ENCODE data around the gene IL15RA. TPM values are rescaled to one million over a fixed set of nuclear protein-coding genes. Genes with fewer than 3 reads are reported as not detected.
"Not testable (repeated sequence)": the region's sequence is repeated elsewhere in the genome, so short reads cannot be mapped to it uniquely, and the experiment has no call there.

IL15RA gene
- total and polyA plus RNA-seq, 10 donors: 9.9 to 37.4 (median 21.0) TPM

DNA sequence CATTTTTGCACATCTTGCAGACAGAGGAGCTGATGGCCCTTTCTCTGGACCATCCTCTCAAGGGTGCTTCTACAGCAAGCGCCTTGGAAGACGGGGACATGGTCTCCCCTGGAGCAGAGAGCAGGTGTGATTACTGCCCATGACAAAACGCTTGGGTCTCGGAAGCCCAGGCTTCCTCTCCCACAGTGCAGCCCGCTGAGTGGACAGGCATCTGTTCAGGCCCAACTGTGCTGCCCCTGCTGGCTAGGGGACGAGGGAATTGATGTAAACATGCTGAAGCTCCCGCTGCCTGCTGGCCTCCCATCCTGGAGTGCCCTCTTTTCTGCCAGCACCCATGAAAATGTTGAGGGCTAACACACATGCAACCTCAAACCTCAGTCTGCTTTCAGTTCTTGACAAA is 14.3 kb downstream of the IL15RA start:
- no peak overlapping the region for H3K27ac ChIP-seq
- H3K4me1 ChIP-seq: no peaks in the 10 kb centered on the region
- no peak for TF ChIP-seq POLR2A (IDR thresholded peaks at IDR 0.05)
- TF ChIP-seq POLR2AphosphoS5 (IDR thresholded peaks at IDR 0.05): no peak
- TF ChIP-seq, protein P1, sequence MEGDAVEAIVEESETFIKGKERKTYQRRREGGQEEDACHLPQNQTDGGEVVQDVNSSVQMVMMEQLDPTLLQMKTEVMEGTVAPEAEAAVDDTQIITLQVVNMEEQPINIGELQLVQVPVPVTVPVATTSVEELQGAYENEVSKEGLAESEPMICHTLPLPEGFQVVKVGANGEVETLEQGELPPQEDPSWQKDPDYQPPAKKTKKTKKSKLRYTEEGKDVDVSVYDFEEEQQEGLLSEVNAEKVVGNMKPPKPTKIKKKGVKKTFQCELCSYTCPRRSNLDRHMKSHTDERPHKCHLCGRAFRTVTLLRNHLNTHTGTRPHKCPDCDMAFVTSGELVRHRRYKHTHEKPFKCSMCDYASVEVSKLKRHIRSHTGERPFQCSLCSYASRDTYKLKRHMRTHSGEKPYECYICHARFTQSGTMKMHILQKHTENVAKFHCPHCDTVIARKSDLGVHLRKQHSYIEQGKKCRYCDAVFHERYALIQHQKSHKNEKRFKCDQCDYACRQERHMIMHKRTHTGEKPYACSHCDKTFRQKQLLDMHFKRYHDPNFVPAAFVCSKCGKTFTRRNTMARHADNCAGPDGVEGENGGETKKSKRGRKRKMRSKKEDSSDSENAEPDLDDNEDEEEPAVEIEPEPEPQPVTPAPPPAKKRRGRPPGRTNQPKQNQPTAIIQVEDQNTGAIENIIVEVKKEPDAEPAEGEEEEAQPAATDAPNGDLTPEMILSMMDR (IDR thresholded peaks at IDR 0.05 in 8 of 11, conservative IDR thresholded peaks at IDR 0.05 in 3 of 11): no peak
- intact Hi-C loops (cut with DNase I; ENCODE audit: low total_unique reads): no loop called here
- H3K27me3 ChIP-seq (replicated peaks in 1 of 7): no peaks in the 10 kb centered on the region
- no peaks in the 10 kb centered on the region for H3K9me3 ChIP-seq
- H3K4me3 ChIP-seq: no peak overlapping the region
- 89 to 95% (median 93%) methylated on average over 7 of the region's 7 CpGs for WGBS, 5 donors
- H3K36me3 ChIP-seq: peaks cover 0 to 98% (median 41%) of the 10 kb centered on the region in 6 donors
- DNase-seq: no peak

GRCh38 chr10:5962358-5962940 is 14.9 kb downstream of the IL15RA start:
- 96 to 98% (median 96%) methylated on average over 10 of the region's 10 CpGs for WGBS, 5 donors
- H3K4me1 ChIP-seq; intact Hi-C loops (cut with DNase I; ENCODE audit: low total_unique reads); H3K4me3 ChIP-seq; DNase-seq; H3K27me3 ChIP-seq (replicated peaks in 1 of 7); H3K27ac ChIP-seq; H3K9me3 ChIP-seq: not testable (repeated sequence)
- H3K36me3 ChIP-seq: peaks cover 0 to 98% (median 41%) of the 10 kb centered on the region in 6 donors

DNA sequence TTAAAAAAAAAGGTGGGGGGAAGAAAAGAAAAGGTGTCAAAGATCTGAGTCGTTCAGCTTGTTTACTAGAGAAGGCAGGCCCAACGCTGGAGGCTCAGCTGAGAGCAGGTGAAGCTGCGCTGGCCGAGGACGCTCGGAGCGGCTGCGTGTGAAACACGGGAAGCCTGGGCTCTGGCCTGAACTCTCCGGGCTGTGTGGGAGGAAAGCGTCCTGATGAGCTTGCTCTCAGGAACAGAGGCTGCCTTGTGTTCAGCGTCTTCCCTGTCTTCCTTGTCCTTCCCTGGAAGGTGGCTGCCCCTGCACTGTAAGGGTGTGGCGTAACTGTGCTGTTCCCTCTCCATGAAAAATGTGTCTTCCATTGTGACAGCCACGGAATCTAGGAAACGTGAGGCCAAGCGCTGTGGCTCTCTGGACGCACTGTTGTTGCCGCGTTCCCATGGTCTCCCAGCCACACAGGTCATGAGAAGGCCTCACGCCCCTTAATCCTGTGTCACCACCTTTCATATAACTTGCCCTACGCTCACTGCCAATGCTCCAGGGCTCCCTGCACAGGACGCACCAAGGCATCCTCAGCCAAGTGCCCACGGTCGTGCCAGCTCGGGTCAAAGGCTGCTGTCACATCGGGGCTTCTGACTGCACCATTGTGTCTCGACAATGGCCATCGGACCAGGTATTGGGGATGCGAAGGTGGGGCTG is 15.8 kb downstream of the IL15RA start:
- no peak for DNase-seq

DNA sequence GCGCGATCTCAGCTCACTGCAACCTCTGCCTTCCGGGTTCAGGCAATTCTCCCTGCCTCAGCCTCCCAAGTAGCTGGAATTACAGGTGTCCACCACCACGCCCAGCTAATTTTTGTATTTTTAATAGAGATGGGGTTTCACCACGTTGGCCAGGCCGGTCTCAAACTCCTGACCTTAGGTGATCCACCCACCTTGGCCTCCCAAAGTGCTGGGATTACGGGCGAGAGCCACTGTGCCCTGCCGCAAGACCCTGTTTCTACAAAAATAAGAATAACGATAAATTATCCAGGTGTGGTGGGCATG is 16.4 kb downstream of the IL15RA start:
- H3K9me3 ChIP-seq; H3K27me3 ChIP-seq (replicated peaks in 1 of 7); H3K4me1 ChIP-seq; intact Hi-C loops (cut with DNase I; ENCODE audit: low total_unique reads); H3K4me3 ChIP-seq; H3K27ac ChIP-seq; DNase-seq: not testable (repeated sequence)
- WGBS, 5 donors: 90 to 97% (median 97%) methylated on average over 10 of the region's 10 CpGs
- peaks cover 0 to 100% (median 47%) of the 10 kb centered on the region in 6 donors for H3K36me3 ChIP-seq

More for the DNA sequence above, 15.8 kb downstream of the IL15RA start:
- Histone ChIP-seq H3K4me3 (no peak overlapping the region), H3K27me3 (replicated peaks in 1 of 7) (no peaks in the 10 kb centered on the region), H3K9me3 (no peaks in the 10 kb centered on the region), H3K36me3 (peaks cover 0 to 100% (median 43%) of the 10 kb centered on the region in 6 donors), H3K4me1 (no peaks in the 10 kb centered on the region), H3K27ac (no peak overlapping the region)
- WGBS, 5 donors: 93 to 96% (median 96%) methylated on average over 29 of the region's 29 CpGs
- intact Hi-C loops (cut with DNase I; ENCODE audit: low total_unique reads): no loop called here
- no peak for TF ChIP-seq POLR2AphosphoS5 (IDR thresholded peaks at IDR 0.05)
- TF ChIP-seq POLR2A (IDR thresholded peaks at IDR 0.05): no peak
- TF ChIP-seq, protein P1 (IDR thresholded peaks at IDR 0.05 in 8 of 11, conservative IDR thresholded peaks at IDR 0.05 in 3 of 11): no peak

- peaks cover 0 to 100% (median 47%) of the 10 kb centered on the region in 6 donors for H3K36me3 ChIP-seq
- WGBS, 5 donors: 94 to 96% (median 95%) methylated on average over 11 to 18 of the region's 18 CpGs
- no peaks in the 10 kb centered on the region for H3K9me3 ChIP-seq
- no peak for TF ChIP-seq POLR2AphosphoS5 (IDR thresholded peaks at IDR 0.05)
- TF ChIP-seq, protein P1 (IDR thresholded peaks at IDR 0.05 in 8 of 11, conservative IDR thresholded peaks at IDR 0.05 in 3 of 11): no peak
- no peak for TF ChIP-seq POLR2A (IDR thresholded peaks at IDR 0.05)
- H3K4me1 ChIP-seq: no peaks in the 10 kb centered on the region
- no peak for DNase-seq
- H3K27me3 ChIP-seq (replicated peaks in 1 of 7): no peaks in the 10 kb centered on the region
- intact Hi-C loops (cut with DNase I; ENCODE audit: low total_unique reads): no loop called here
- no peak overlapping the region for H3K27ac ChIP-seq
- H3K4me3 ChIP-seq: no peak overlapping the region
Observed at GRCh38 chr10:5960070-5960972, 17.0 kb downstream of the IL15RA start.
